GM18951 (cell line): Measurements from ENCODE around the gene RUVBL1.

Experiments
- POLR2A ChIP-seq: IDR thresholded peaks from 4 replicates; pipeline ENCODE4 v1.6.1; 2011; ENCODE audit warnings: mild to moderate bottlenecking; ENCODE audit not compliant: insufficient read length, insufficient read depth; ENCODE audit errors: extremely low read depth
- in situ Hi-C: fragments of 300-500 bp; cut with MboI; formaldehyde crosslinking; loops from one replicate; pipeline ENCODE4 v1.12.0; 2022; ENCODE audit warnings: low sequenced_read_pairs, mixed read lengths, inconsistent platforms; ENCODE audit not compliant: unreplicated experiment

Gene RUVBL1

GRCh38 chr3:128063865-128064264 lies 59.7 kb downstream of the RUVBL1 start:
- in situ Hi-C loops, result no loop called here
- TF ChIP-seq POLR2A, result no peak

DNA sequence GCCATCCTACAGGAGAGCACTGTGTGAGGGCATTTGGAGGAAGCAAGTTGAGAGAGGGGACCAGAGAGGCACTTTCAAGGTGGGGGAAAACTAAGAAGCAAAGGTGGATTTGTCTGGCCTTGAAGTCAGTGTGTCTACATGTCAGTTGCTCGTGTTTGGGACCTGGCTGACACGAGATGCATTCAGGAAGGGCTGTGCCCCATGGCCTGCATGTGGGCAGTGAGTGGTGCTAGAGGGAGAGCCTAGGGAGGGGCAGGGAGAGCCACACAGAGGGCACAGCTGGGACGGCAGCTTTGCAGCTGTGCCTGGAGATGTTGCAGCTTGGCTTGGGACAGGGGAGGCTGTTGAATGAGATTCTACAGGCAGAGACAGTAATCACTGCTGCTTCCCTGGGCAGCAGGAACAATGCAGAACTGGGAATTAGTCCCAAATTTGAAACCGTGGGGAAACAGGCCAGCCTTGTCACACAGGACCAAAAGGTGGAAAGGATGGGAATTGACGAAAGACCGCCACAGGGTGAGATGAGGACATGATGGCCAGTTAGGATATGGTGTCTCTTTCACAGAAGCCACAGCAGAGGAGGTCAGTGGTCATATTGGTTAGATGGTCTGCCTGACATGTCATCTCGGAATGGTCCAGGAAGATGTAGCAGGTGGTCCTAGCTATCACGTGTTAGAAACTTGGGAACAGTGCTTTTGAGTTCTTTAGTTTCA lies 61.4 kb downstream of the RUVBL1 start:
- in situ Hi-C loops, result no loop called here
- no peak for TF ChIP-seq POLR2A

- no peak for TF ChIP-seq POLR2A
- in situ Hi-C loops, result no loop called here
Measured at GRCh38 chr3:128060473-128061381, 62.9 kb downstream of the RUVBL1 start.

DNA sequence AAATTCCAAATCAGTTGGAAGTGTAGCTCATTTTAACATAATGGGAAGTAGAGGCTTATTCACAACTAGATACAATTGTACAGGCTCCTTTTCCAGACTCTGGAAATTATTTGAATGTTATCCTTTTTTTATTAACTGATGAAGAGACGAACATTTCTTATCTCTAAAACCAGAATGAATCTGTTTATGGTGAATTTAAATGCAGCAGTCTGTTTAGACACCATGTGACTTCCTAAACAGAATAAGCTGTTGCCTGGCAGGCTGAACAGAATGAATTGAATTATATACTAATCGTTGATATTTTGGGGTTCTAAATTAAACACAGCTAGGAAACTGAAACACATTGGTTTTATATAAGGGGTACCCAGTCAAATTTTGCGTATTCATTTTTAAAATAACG lies 67.4 kb downstream of the RUVBL1 start:
- in situ Hi-C loops, result no loop called here
- no peak for TF ChIP-seq POLR2A

GRCh38 chr3:128054367-128054766 lies 69.2 kb downstream of the RUVBL1 start:
- TF ChIP-seq POLR2A, result no peak
- in situ Hi-C loops, result no loop called here

GRCh38 chr3:128053614-128054013 lies 70.0 kb downstream of the RUVBL1 start:
- in situ Hi-C loops, result no loop called here

DNA sequence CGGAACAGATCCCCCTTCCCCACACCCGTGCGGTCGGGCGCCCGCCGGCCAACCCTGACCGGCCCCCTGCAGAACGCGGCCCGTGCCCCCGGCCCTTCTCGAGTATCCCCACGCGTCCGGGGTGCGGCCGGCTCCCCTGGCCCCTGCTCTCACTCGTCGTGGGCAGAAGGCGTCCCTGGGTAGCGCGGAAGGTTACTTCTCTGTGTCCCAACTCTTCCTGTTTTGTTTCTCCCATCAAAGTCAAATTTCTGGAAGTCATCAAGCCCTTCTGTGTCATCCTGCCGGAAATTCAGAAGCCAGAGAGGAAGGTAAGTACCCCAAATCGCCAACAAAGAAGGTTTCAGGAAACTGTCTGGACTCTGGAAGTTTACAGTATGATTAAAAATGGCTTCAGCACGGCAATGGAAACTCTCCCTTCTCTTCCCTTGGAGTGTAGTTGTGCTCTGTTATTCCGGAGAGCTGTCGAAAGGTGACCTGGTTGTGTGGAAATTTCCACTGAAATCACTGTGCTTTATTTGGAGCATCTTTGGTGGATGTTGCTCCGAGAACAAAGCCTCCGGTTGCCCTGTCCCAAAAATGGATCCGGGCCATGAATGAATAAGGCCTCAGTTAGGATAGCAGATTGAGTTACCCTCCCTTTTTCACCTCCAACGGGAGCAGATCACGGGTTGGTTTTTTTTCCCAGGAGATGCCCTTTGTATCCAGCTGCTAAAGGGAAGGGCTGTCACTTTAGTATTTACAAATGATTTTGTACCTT lies 70.8 kb downstream of the RUVBL1 start:
- in situ Hi-C loops, result no loop called here
- TF ChIP-seq POLR2A, result no peak

More at GRCh38 chr3:128053614-128054013, 70.0 kb downstream of the RUVBL1 start:
- no peak for TF ChIP-seq POLR2A

GRCh38 chr3:128051837-128052594 lies 71.6 kb downstream of the RUVBL1 start, which contains the start of gene SEC61A1:
TSS of gene SEC61A1 (plus strand) at chr3:128052437. CDS start at chr3:128052553, 116 bp downstream.
- in situ Hi-C loops, result no loop called here
- peak; percentile 97 for TF ChIP-seq POLR2A

GRCh38 chr3:128051459-128051836 lies 72.2 kb downstream of the RUVBL1 start:
- in situ Hi-C loops, result no loop called here
- TF ChIP-seq POLR2A, result no peak

DNA sequence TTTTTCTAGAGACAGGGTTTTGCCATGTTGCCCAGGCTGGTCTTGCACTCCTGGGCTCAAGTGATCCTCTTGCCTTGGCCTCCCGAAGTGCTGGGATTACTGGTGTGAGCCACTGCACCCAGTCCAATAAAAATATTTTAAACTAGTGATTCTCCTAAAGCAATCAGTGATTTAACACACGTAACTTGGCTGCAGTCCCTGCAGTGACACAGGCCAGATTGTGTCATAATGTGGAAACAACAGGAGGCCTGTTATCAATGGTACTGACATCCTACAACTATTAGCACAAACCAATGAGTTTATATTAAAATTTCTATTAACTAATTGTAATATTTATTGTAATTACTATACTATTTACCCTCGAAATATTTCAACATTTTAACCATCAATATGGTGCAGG lies 73.0 kb downstream of the RUVBL1 start:
- in situ Hi-C loops, result no loop called here
- no peak for TF ChIP-seq POLR2A

GRCh38 chr3:128041344-128041743 lies 82.3 kb downstream of the RUVBL1 start:
- no peak for TF ChIP-seq POLR2A
- in situ Hi-C loops, result no loop called here

GRCh38 chr3:128040660-128041059 lies 83.0 kb downstream of the RUVBL1 start:
- in situ Hi-C loops, result no loop called here
- no peak for TF ChIP-seq POLR2A
